Glutamatergic neuron (in vitro differentiated cells): ENCODE results near the gene MZF1. TPM values are rescaled to one million over a fixed set of nuclear protein-coding genes. Genes with fewer than 3 reads are reported as not detected.
A peak's percentile ranks its signal among the peaks of the same experiment; 100 is the strongest.
"Not testable (repeated sequence)": the region's sequence is repeated elsewhere in the genome, so short reads cannot be mapped to it uniquely, and the experiment has no call there.

Source experiments
- DNase-seq: peaks from one replicate; pipeline ENCODE4 v3.0.0; 2022
- H3K27ac Mint-ChIP-seq: one replicate; pipeline ENCODE4 v1.8.0; 2020; ENCODE audit warnings: mild to moderate bottlenecking, mixed read lengths, inconsistent platforms; ENCODE audit not compliant: unreplicated experiment
- H3K27me3 Mint-ChIP-seq: one replicate; pipeline ENCODE4 v1.8.0; 2020; ENCODE audit warnings: mild to moderate bottlenecking, moderate library complexity, mixed read lengths, inconsistent platforms; ENCODE audit not compliant: unreplicated experiment
- H3K36me3 Mint-ChIP-seq: one replicate; pipeline ENCODE4 v1.8.0; 2020; ENCODE audit warnings: mild to moderate bottlenecking, mixed read lengths, inconsistent platforms; ENCODE audit not compliant: unreplicated experiment
- H3K4me1 Mint-ChIP-seq: one replicate; pipeline ENCODE4 v1.8.0; 2020; ENCODE audit warnings: mild to moderate bottlenecking, low read depth, mixed read lengths, inconsistent platforms; ENCODE audit not compliant: unreplicated experiment
- H3K4me3 Mint-ChIP-seq: one replicate; pipeline ENCODE4 v1.8.0; 2020; ENCODE audit warnings: mild to moderate bottlenecking, mixed read lengths, inconsistent platforms; ENCODE audit not compliant: unreplicated experiment
- H3K9me3 Mint-ChIP-seq: one replicate; pipeline ENCODE4 v1.8.0; 2020; ENCODE audit warnings: mild to moderate bottlenecking, moderate library complexity, mixed read lengths, inconsistent platforms; ENCODE audit not compliant: unreplicated experiment
- total RNA-seq: library from RNA; stranded (reverse); fragmentation: NEBNext Ultra II Directional; extraction: Animal tissue kit (Norgen Biotek cat#: 25700); gene quantifications from one replicate; pipeline ENCODE4 v1.2.1, GENCODE V29; 2021; ENCODE audit not compliant: unreplicated experiment
- TF ChIP-seq, protein P1 (sequence below): fragments of 200-600 bp; sonication (generic); IDR thresholded peaks from one replicate; pipeline ENCODE4 v1.5.0; 2021; ENCODE audit not compliant: partially characterized antibody, unreplicated experiment

Gene MZF1
- total RNA-seq, 1 donor from 2014 or later = 27.3 TPM

DNA sequence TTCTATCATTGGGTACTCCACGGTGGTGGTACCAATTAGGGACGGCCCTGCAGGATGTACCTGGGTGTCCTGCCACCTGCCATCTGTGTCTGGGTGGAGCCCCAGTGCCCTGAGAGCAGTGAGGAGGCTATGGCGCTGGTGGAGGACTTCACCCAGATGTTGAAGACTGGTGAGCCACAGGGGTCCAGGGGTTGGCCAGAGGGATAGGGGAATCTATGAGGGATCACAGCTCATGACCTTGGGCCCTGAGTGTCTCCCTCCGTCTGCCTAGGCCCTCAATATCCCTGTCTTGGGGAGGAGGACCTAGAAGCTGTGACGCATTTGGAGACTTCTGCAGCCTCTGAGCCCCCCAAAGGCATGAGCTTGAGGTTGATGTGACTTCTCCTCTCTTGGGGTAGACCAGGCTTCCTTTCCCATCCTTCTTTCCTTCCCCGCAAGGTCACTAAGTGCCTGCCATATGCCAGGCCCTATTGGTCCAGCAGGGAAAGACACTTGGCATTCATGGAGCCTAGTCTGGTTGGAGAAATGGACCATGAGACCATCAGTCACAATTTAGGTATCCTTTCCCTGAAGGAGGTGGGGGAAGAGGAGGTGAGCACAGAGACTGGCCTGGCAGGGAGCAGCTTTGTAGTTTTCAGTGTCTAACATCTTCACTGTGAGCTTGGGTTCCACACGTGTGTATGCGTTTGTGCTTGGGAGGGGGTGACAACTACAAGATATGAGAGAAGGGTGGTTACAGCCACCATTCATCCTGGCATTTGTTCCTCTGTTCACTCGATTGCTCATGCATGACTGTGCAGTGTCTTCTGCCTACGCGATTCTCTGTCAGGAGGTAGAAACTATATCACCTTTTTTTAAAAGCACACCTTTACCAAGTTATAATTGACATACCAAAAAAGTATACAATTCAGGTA is 5.1 kb upstream of the MZF1 start:
- DNase-seq = no peak
- Mint-ChIP-seq H3K27me3 (peaks cover 6% of the 10 kb centered on the region), H3K9me3 (peaks cover 21% of the 10 kb centered on the region), H3K4me1 (peaks cover 7% of the 10 kb centered on the region), H3K36me3 (no peaks in the 10 kb centered on the region), H3K27ac (peak overlapping the region; percentile 38), H3K4me3 (peak overlapping the region; percentile 20)
- TF ChIP-seq, protein P1, sequence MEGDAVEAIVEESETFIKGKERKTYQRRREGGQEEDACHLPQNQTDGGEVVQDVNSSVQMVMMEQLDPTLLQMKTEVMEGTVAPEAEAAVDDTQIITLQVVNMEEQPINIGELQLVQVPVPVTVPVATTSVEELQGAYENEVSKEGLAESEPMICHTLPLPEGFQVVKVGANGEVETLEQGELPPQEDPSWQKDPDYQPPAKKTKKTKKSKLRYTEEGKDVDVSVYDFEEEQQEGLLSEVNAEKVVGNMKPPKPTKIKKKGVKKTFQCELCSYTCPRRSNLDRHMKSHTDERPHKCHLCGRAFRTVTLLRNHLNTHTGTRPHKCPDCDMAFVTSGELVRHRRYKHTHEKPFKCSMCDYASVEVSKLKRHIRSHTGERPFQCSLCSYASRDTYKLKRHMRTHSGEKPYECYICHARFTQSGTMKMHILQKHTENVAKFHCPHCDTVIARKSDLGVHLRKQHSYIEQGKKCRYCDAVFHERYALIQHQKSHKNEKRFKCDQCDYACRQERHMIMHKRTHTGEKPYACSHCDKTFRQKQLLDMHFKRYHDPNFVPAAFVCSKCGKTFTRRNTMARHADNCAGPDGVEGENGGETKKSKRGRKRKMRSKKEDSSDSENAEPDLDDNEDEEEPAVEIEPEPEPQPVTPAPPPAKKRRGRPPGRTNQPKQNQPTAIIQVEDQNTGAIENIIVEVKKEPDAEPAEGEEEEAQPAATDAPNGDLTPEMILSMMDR = no peak

DNA sequence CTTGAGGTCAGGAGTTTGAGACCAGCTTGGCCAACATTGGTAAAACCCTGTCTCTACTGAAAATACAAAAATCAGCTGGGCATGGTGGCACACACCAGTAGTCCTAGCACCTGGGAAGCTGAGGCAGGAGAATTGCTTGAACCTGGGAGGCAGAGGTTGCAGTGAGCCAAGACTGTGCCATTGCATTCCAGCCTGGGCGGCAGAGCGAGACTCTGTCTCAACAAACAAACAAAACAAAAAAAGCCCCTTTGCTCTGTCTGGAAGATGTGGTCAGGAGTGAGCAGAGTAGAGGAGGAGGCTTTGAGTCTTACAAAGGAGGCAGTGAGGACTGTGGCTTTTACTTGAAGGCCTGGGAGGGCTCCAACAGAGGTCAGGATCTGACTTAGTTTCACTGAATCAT is 4.4 kb upstream of the MZF1 start:
- Mint-ChIP-seq H3K27me3 (peaks cover 10% of the 10 kb centered on the region), H3K9me3 (peaks cover 22% of the 10 kb centered on the region)
- not testable (repeated sequence) for H3K27ac Mint-ChIP-seq, H3K4me3 Mint-ChIP-seq, H3K4me1 Mint-ChIP-seq, DNase-seq, H3K36me3 Mint-ChIP-seq

DNA sequence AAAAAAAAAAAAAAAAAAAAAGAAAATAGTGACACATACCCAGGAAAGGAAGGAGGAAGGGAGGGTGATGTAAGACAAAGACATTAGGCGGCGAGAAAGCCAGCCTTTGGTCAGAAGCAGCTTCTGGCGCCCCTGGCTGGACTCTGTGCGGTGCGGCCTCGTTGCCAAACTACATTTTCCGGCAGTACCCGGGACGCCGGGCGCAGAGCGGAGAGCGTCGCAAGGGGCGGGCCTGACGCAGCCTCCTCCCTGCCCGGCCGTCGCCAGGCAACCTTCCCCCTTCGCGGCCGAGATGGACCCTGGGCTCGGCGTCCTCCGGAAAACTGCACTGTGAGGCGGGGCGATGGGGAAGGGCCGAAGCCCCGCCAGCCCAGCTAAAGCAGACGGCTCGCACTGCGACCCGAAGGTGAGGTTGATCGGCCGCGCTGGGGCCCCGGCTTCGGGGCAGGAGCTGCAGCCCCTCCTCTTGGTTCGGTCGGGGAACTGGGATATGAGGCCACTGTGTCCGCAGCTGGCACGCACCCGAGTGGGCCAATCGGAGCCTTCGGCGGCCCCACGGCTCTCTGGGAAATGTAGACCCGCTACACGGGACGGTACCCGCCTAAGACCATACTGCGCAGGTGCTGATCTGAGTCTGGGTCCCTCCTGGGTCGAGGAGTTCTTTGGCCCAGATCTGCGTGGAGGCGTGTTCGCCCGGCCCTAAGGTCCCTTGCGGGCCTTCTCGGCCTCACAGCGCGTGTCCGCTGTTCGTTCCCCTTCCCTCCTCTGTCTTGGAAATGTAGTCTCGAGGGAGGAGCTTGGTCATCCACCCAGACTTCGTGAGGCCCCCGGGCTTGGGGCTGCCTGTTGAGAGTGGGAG is 2.3 kb upstream of the MZF1 start:
- TF ChIP-seq, protein P1 = no peak
- peak overlapping the region; percentile 97 for H3K4me3 Mint-ChIP-seq
- peak overlapping the region; percentile 97 for H3K27ac Mint-ChIP-seq
- H3K27me3 Mint-ChIP-seq = peaks cover 13% of the 10 kb centered on the region
- peaks cover 21% of the 10 kb centered on the region for H3K9me3 Mint-ChIP-seq
- H3K4me1 Mint-ChIP-seq = peaks cover 9% of the 10 kb centered on the region
- H3K36me3 Mint-ChIP-seq = no peaks in the 10 kb centered on the region
- peak; percentile 92 for DNase-seq

DNA sequence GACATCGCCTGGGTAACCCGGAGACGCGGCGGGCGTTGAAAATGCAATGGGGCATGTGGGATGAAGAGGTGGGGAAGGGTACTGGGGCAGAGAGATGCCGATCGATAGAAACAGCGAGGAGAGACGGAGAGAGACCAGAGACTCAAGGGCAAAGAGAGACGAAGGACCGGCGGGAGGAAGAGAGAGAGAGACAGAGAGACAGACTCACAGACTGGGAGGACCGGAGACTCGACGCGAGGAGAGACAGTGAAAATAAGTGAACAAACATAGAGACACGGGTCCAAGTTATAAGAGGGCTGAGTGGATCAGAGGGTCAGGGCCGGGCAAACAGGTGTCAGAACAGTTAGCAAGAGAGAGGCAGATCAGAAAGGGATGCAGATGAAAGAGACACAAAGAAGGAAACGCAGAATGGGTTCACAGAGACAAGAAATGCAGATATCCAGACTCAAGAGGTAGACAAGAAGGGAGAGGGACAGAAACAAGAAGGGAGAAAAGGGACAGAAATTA is 576 bp upstream of the MZF1 start:
- DNase-seq = no peak
- Mint-ChIP-seq H3K4me3 (peak overlapping the region; percentile 98), H3K4me1 (peaks cover 9% of the 10 kb centered on the region), H3K27ac (peak overlapping the region; percentile 99), H3K27me3 (peaks cover 13% of the 10 kb centered on the region), H3K36me3 (no peaks in the 10 kb centered on the region), H3K9me3 (peaks cover 20% of the 10 kb centered on the region)
- TF ChIP-seq, protein P1 = no peak

DNA sequence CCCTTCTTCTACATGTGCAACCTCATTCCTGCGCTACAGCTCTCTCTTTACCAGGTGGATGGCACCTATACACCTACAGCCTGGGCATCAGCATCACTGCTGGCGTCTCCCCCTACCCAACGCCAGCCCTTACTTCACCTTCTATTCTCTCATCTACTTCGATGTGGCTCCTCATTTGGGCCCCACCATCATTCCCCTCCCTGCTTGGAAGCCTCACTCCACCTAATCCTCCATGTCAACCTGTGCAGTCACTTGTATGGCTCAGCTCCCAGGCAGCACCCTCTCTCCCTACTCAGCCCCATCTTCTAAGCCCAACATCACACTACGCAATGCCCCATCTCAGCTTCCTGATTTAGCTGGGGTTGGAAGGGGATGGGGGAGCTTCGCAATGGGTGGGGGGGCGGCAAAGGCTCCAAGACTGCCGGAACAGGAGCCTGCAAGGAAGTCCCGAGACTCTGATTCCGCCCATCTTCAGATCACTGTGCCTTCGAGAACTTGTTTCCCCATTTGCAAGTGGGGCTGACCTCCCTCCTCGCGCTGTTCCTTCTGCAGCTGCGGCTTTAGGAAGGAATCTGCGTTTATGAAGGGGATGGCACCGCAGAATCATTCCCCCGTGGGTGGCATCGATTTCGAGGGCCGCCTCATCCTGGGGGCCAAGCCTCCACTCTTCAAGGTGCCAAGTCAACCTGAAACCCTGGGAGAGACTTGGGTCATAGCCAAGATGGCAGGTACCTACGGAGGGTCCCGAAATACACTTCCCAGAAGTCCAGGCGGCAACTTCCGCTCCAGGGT is 913 bp downstream of the MZF1 start:
- no peak for DNase-seq
- TF ChIP-seq, protein P1 = no peak
- H3K9me3 Mint-ChIP-seq = peaks cover 22% of the 10 kb centered on the region

More for the DNA sequence above, 913 bp downstream of the MZF1 start:
- Mint-ChIP-seq H3K36me3 (no peaks in the 10 kb centered on the region), H3K4me3 (peak overlapping the region; percentile 98), H3K4me1 (peaks cover 9% of the 10 kb centered on the region), H3K27ac (peak overlapping the region; percentile 48), H3K27me3 (peaks cover 13% of the 10 kb centered on the region)
